Neuronal stem cell (in vitro differentiated cells): ENCODE results near the gene WDFY3.

Experiments used
- DNase-seq: peaks from one replicate; pipeline ENCODE4 v3.0.0-alpha.2; 2013; ENCODE audit warnings: low spot score
- H2AFZ ChIP-seq: one replicate; pipeline ENCODE4 v1.6.1; 2013; ENCODE audit warnings: mild to moderate bottlenecking, low read length, inconsistent platforms
- H2AK5ac ChIP-seq: 2 replicates; pipeline ENCODE4 v1.6.1; 2013; ENCODE audit warnings: low read depth, mild to moderate bottlenecking, inconsistent platforms, low read length, moderate library complexity, mixed read lengths
- H2BK120ac ChIP-seq: 2 replicates; pipeline ENCODE4 v1.6.1; 2013; ENCODE audit warnings: low read depth, mild to moderate bottlenecking, inconsistent platforms, low read length, moderate library complexity, mixed read lengths
- H2BK12ac ChIP-seq: one replicate; pipeline ENCODE4 v1.6.1; 2013; ENCODE audit warnings: low read length, inconsistent platforms
- H2BK15ac ChIP-seq: 2 replicates; pipeline ENCODE4 v1.6.1; 2013; ENCODE audit warnings: mild to moderate bottlenecking, low read length, inconsistent platforms, mixed read lengths
- H2BK5ac ChIP-seq: one replicate; pipeline ENCODE4 v1.6.1; 2013; ENCODE audit warnings: inconsistent platforms, mild to moderate bottlenecking, low read length, moderate library complexity
- H3K14ac ChIP-seq: one replicate; pipeline ENCODE4 v1.6.1; 2013; ENCODE audit warnings: low read length, inconsistent platforms
- H3K18ac ChIP-seq: 2 replicates; pipeline ENCODE4 v1.6.1; 2013; ENCODE audit warnings: low read length, inconsistent platforms
- H3K23ac ChIP-seq: 2 replicates; pipeline ENCODE4 v1.6.1; 2013; ENCODE audit warnings: low read depth, mild to moderate bottlenecking, mixed read lengths, low read length, inconsistent platforms; ENCODE audit not compliant: poor library complexity
- H3K27ac ChIP-seq: replicated peaks from 3 replicates; pipeline ENCODE4 v1.5.1; 2013; ENCODE audit warnings: low read length, inconsistent platforms
- H3K27me3 ChIP-seq, 3 experiments: 2 replicates each; pipeline ENCODE4 v1.6.1; 2013; ENCODE audit warnings: low read length in 3 of 3, mild to moderate bottlenecking in 2 of 3, inconsistent platforms in 1 of 3, low read depth in 1 of 3, mixed read lengths in 1 of 3, moderate library complexity in 1 of 3; ENCODE audit not compliant: control insufficient read depth in 3 of 3, insufficient read depth in 3 of 3
- H3K36me3 ChIP-seq, 2 donors: replicated peaks in 1 of 2; 2 replicates each; pipeline ENCODE4 v1.6.1; 2013; ENCODE audit warnings: low read length in 2 of 2; ENCODE audit not compliant: control insufficient read depth in 2 of 2, insufficient read depth in 2 of 2
- H3K4ac ChIP-seq: 2 replicates; pipeline ENCODE4 v1.6.1; 2013; ENCODE audit warnings: inconsistent platforms, mild to moderate bottlenecking, low read length, moderate library complexity
- H3K4me1 ChIP-seq, 2 donors: 1 replicate in 1 of 2; 2 replicates in 1 of 2; pipeline ENCODE4 v1.6.1; 2013; ENCODE audit warnings: low read length in 2 of 2, low read depth in 1 of 2; ENCODE audit not compliant: control insufficient read depth in 2 of 2, insufficient read depth in 1 of 2
- H3K4me2 ChIP-seq: one replicate; pipeline ENCODE4 v1.6.1; 2013; ENCODE audit warnings: mild to moderate bottlenecking, low read length, inconsistent platforms; ENCODE audit not compliant: insufficient read depth, poor library complexity, severe bottlenecking
- H3K4me3 ChIP-seq, 2 donors: 2 replicates each; pipeline ENCODE4 v1.5.1; 2013; ENCODE audit warnings: low read length in 2 of 2, mild to moderate bottlenecking in 2 of 2, inconsistent platforms in 1 of 2, moderate library complexity in 1 of 2
- H3K79me1 ChIP-seq: one replicate; pipeline ENCODE4 v1.6.1; 2013; ENCODE audit warnings: low read depth, mild to moderate bottlenecking, inconsistent platforms, low read length, moderate library complexity
- H3K9ac ChIP-seq: one replicate; pipeline ENCODE4 v1.6.1; 2013; ENCODE audit warnings: mild to moderate bottlenecking, low read depth, low read length, inconsistent platforms; ENCODE audit not compliant: poor library complexity
- H3K9me3 ChIP-seq, 2 donors: replicated peaks in 1 of 2; 2 replicates each; pipeline versions ENCODE3 to v1.6.1; 2013; ENCODE audit warnings: low read length in 2 of 2, mild to moderate bottlenecking in 2 of 2, inconsistent platforms in 1 of 2, low read depth in 1 of 2, mixed read lengths in 1 of 2, moderate library complexity in 1 of 2; ENCODE audit not compliant: control insufficient read depth in 2 of 2, insufficient read depth in 1 of 2
- H4K8ac ChIP-seq: one replicate; pipeline ENCODE4 v1.6.1; 2013; ENCODE audit warnings: low read depth, mild to moderate bottlenecking, inconsistent platforms, low read length, moderate library complexity
- H4K91ac ChIP-seq: one replicate; pipeline ENCODE4 v1.6.1; 2013; ENCODE audit warnings: low read length, low read depth, mild to moderate bottlenecking, inconsistent platforms; ENCODE audit not compliant: poor library complexity
- WGBS, 2 donors: extraction: QIAGEN DNeasy Blood & Tissue Kit; methylation state at CpG; one replicate each; pipeline ENCODE4 v1.1.7; 2013; ENCODE audit warnings: missing lambda C conversion rate in 2 of 2, mixed read lengths in 1 of 2; ENCODE audit not compliant: insufficient read length in 2 of 2, insufficient replicate concordance in 1 of 2; ENCODE audit errors: extremely low coverage in 2 of 2; 5-methylcytosine and 5-hydroxymethylcytosine counted together

Gene WDFY3

GRCh38 chr4:84925558-84925957 lies 40.9 kb downstream of the WDFY3 start:
- Histone ChIP-seq H3K36me3 (peaks cover 0 to 34% of the 10 kb centered on the region in 2 donors), H3K23ac (no peak overlapping the region), H3K4me2 (no peak overlapping the region), H3K4me3 (no peak overlapping the region), H3K4ac (no peak overlapping the region), H3K4me1 (no peaks in the 10 kb centered on the region), H3K18ac (no peak overlapping the region), H2BK5ac (no peak overlapping the region), H3K79me1 (peaks cover 1% of the 10 kb centered on the region), H2BK12ac (no peak overlapping the region), H4K91ac (no peak overlapping the region), H3K27ac (no peak overlapping the region), H2AK5ac (no peak overlapping the region), H3K9ac (no peak overlapping the region), H4K8ac (no peak overlapping the region), H2BK15ac (no peak overlapping the region), H2AFZ (no peak overlapping the region), H3K9me3 (no peaks in the 10 kb centered on the region), H3K27me3 (no peaks in the 10 kb centered on the region), H2BK120ac (no peak overlapping the region), H3K14ac (no peak overlapping the region)
- no peak for DNase-seq
- WGBS, 2 donors = no CpG with 5 or more reads among the region's 1 CpG

GRCh38 chr4:84924434-84924833 lies 42.1 kb downstream of the WDFY3 start:
- Histone ChIP-seq H2BK12ac (no peak overlapping the region), H3K23ac (no peak overlapping the region), H3K36me3 (peaks cover 0 to 26% of the 10 kb centered on the region in 2 donors), H3K79me1 (peaks cover 1% of the 10 kb centered on the region), H3K27ac (no peak overlapping the region), H2BK15ac (no peak overlapping the region), H3K18ac (no peak overlapping the region), H2AFZ (no peak overlapping the region), H3K4me1 (no peaks in the 10 kb centered on the region), H2BK5ac (no peak overlapping the region), H3K27me3 (no peaks in the 10 kb centered on the region), H3K4ac (no peak overlapping the region), H4K91ac (no peak overlapping the region), H2AK5ac (no peak overlapping the region), H3K9ac (no peak overlapping the region), H3K4me3 (no peak overlapping the region), H3K9me3 (no peaks in the 10 kb centered on the region), H4K8ac (no peak overlapping the region), H3K4me2 (no peak overlapping the region), H2BK120ac (no peak overlapping the region), H3K14ac (no peak overlapping the region)
- WGBS, 2 donors = no CpG with 5 or more reads among the region's 1 CpG
- no peak for DNase-seq

- no peak overlapping the region for H2AFZ ChIP-seq
- H4K8ac ChIP-seq = no peak overlapping the region
- H2BK120ac ChIP-seq = no peak overlapping the region
- no peaks in the 10 kb centered on the region for H3K27me3 ChIP-seq
- no peak overlapping the region for H3K9ac ChIP-seq
- no peak overlapping the region for H3K4ac ChIP-seq
- H3K79me1 ChIP-seq = peaks cover 1% of the 10 kb centered on the region
- no peak overlapping the region for H3K4me2 ChIP-seq
- no peak overlapping the region for H2BK5ac ChIP-seq
- no peak overlapping the region for H3K18ac ChIP-seq
- no CpG with 5 or more reads among the region's 3 CpGs for WGBS, 2 donors
- no peak overlapping the region for H3K14ac ChIP-seq
- H2BK12ac ChIP-seq = no peak overlapping the region
- H2BK15ac ChIP-seq = no peak overlapping the region
- no peak overlapping the region for H4K91ac ChIP-seq
- H3K9me3 ChIP-seq = no peaks in the 10 kb centered on the region
- H3K27ac ChIP-seq = no peak overlapping the region
- DNase-seq = no peak
- no peak overlapping the region for H3K23ac ChIP-seq
- H3K4me1 ChIP-seq = no peaks in the 10 kb centered on the region
- H2AK5ac ChIP-seq = no peak overlapping the region
- no peak overlapping the region for H3K4me3 ChIP-seq
- peaks cover 0 to 5% of the 10 kb centered on the region in 2 donors for H3K36me3 ChIP-seq
Measured at GRCh38 chr4:84920617-84921016, 45.9 kb downstream of the WDFY3 start.

- Histone ChIP-seq H2AK5ac (no peak overlapping the region), H2BK5ac (no peak overlapping the region), H3K4me1 (no peaks in the 10 kb centered on the region), H3K79me1 (peaks cover 1% of the 10 kb centered on the region), H4K91ac (no peak overlapping the region), H3K18ac (no peak overlapping the region), H3K9ac (no peak overlapping the region), H2BK15ac (no peak overlapping the region), H3K4ac (no peak overlapping the region), H3K4me3 (no peak overlapping the region), H3K23ac (no peak overlapping the region), H3K14ac (no peak overlapping the region), H3K36me3 (peaks cover 0 to 22% of the 10 kb centered on the region in 2 donors), H2BK120ac (no peak overlapping the region), H4K8ac (no peak overlapping the region), H3K9me3 (no peaks in the 10 kb centered on the region), H3K4me2 (no peak overlapping the region), H2BK12ac (no peak overlapping the region), H2AFZ (no peak overlapping the region), H3K27ac (no peak overlapping the region), H3K27me3 (no peaks in the 10 kb centered on the region)
- WGBS, 2 donors = no CpG with 5 or more reads among the region's 3 CpGs
- DNase-seq = no peak
Measured at GRCh38 chr4:84917869-84918600, 48.5 kb downstream of the WDFY3 start.
